ENCODE data around the gene MYCN. TPM values are rescaled to one million over a fixed set of nuclear protein-coding genes. Genes with fewer than 3 reads are reported as not detected.
"Not testable (repeated sequence)": the region's sequence is repeated elsewhere in the genome, so short reads cannot be mapped to it uniquely, and the experiment has no call there.

The MYCN gene
- 0.66 TPM in 1 of 2 replicates, not detected in the other for total RNA-seq (2014; rRNA removed; shearing (Covaris generic))

DNA sequence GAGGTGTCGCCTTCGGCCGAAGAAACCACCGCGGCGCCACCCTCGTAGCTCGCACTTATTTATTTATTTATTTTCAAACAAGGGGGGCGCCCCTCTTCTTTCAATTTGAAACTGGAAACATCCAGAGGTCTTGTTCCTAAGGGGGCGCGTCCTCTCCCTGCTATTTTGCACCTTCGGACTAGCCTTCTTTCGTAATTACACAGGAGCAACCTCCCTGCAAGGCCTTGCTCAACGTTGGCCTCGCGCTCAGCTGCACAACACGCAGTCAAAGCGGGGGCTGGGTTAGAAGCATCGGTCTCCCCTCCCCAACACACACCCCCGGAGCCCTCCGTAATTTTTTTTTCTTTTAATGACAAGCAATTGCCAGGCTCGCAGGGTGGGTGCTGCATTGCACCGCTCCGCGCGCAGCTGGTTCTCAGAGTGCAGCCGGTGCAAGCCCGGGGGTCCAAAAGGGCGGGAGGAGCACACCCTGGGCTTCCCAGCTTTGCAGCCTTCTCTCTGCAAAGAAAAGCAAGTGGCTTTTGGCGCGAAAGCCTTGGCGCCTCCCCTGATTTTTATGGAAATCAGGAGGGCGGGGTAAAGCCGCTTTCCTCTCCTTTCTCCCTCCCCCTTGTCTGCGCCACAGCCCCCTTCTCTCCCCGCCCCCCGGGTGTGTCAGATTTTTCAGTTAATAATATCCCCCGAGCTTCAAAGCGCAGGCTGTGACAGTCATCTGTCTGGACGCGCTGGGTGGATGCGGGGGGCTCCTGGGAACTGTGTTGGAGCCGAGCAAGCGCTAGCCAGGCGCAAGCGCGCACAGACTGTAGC, at the start of gene MYCN:
Gene MYCN (plus strand): TSS at position 697 of the 807 bp plus-strand sequence. CDS start 1,515 bp downstream, outside the sequence.
- DNase-seq (ENCODE audit: low spot score), result no peak

DNA sequence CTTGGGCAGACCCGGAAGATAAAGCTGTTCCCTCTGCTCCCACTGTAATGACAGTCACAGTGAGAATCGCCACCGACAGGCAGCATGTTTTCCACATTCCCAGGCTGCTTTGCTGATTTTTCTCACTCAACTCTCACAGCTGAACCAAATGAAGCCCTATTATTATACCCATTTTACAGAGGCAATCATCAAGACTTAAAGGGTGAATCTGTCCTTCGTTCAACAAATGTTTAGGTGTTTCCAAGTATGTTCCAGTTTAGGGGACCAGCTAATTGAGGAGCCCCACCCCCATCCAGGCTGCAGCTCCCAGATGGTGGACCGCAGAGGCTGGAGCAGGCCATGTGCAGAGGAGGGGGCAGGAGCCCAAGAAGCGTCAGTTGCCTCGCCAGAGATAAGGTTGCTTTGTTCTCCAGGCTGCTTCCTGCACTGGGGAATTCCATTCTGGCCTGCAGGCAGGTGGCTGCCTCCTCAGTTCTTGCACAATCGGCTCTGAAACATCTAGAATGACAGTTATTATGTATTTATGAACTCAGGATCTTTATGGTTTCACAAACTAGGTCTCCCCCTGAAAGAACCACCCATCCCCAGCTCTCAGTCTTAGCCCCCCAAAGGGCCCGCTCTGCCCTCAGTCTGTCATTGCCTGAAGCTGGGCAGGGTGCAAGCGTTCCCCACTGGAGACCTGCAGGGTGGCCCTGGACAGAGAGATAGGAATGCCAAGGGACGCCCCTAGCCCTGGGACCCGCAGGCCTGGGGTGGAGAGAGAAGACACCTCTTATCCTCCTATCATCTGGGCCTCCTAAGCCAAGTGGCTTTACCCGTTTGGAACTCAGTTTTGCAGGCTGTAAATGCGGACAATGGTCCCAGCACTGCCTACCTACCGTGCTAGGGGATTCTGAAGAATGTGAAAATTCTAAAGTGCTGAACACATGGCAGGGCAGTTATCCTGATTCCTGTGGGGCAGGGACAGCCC, 49.1 kb upstream of the MYCN start:
- DNase-seq (ENCODE audit: low spot score), result no peak

DNA sequence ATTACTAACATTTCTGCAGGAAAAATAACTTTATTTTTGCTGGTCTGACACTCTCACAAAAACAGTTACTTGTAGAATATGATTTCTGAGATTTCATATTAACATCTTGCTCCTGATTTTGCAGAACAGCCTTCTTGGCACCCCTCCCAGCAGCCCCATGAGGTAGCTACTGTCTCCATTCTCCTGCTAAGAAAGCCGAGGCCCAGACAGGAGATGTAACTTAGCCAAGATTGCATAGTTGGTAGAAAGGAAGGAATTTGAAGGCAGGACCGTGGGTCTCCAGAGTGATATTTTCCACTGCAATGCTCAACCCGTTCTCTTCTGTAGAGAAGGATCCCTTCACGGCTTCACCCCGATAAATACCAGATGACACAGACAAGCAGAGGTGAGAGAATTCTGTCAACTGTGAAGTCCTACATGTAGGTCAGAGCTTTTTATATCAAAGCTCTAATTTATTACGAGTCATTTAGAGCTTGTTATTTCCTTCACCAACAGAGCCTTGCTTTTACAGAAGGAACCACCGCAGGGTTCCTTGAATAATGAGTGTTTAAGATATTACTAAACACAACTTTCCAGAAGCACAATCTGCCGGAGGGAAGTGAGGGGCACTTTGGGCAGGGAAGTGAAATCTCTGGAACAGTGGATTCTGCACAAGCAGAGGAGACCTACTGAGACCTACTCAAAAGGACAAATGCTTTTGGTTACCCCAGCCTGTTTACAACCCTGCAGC, 48.0 kb upstream of the MYCN start:
- DNase-seq (ENCODE audit: low spot score), result no peak

DNA sequence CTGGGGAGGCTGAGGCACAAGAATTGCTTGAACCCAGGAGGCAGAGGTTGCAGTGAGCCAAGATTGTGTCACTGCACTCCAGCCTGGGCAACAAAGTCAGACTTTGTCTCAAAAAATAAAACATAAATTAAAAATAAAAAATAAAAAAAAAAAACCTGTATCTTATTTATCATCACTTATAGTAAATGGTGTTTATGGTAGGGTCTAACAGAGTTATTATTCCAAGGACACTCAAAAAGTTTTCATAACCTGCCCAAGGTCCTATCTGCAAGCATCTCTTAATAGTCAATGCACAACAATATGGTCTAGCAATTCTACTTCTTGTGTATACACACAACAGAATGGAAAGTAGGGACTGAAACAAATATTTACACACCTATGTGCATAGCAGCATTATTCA, 47.3 kb upstream of the MYCN start:
- DNase-seq (ENCODE audit: low spot score), result no peak

DNA sequence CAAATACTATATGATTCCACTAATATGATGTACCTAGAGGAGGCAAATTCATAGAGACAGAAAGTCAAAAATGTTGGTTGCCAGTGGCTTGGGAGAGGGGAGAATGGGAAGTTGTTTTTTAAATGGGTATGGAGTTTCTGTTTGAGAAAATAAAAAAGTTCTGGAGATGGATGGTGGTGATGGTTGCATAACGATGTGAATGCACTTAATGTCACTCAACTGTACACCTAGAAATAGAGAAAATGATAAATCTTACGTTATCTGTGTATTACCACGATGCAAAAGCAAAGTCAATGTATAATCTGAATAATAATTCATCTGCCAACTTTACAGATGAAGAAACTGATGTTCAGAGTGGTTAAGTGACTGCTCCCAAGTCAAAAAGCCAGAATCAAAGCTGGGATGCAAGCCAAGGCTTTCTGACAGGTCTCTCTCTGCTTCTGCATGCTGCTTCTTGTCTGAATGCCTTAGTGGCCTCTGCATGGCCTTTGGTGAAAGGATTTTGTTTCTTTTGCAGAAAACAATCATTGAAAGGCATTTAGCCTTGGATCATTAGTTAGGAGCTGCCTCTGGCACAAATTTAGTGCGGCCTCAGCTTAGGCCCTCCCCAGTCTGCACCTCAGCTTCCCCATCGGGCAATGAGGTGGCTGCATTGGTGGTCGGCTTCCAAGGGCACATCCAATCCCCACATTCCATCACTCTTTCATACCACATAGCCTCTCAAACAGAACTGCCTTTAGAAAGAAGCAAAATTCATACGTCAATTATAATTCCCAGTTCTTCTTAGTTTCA, 46.5 kb upstream of the MYCN start:
- DNase-seq (ENCODE audit: low spot score), result no peak

DNA sequence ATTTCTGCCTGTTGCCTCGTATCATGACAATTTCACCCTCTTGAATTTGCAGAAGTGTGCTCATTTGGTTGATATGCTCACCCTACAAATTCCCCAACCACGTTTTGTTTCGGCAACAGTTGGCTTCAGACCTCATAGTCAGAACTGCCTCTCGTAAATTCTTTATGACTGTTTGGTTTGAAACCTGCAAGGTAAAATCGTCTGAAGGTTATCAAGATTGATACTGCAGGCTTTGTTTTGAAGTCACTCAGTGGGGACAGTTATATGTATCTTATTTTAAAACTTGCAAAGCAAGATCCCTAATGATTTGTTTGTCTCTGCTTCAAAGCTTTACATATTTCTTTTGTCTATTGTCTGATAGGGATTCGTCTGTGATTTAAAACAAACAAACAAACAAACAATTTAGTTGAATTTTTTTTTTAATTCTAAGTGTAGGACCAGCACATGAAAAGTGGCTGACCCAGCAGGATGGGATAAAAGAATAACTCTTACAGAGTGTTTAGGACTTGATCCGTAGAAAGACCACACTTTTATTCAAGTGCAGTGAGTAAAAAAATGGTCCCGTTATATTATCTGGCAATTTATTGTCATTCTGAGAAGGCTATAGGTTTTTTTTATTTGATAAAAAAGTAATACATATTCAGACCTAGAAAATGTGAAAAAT, 45.7 kb upstream of the MYCN start:
- DNase-seq (ENCODE audit: low spot score), result no peak

DNA sequence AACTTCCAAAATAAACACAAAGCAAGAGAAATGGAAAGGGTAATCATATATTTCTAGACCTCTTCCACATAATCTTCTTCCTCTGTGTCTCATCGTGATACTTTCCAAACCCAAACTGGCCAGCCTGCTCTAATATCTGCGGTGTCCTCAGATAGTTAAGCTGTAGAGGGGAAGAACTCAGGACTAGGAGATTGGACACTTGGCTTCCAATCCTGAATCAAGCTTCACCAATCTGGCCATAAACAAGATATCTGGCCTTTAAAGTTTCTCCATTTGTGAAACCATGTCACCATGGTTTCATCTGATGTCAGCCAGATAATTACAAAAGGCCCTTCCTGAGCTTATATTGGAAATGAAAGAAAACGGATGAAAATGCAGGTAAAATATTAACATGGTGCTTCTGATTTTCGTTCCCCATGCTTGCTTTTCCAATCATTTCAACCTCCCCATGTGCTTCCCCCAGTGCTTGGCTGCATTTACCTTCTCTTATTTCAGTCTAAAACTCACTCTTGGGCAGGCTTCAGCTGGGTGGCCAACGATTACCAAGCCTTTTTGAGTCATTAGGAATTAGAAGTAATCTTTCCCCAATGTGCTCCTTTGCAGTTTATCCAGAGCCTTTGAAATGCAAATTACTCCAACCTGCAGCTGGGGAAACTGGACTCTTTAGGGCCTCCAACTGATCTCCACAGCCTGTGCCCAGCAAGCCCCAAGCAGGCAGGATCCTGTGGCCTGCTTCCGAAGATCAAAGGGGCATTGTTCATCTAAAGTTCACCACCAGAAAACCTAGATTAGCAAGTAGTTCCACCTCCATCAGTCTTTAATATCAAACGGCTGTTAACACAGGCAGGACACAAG, 44.5 kb upstream of the MYCN start:
- no peak for DNase-seq (ENCODE audit: low spot score)

DNA sequence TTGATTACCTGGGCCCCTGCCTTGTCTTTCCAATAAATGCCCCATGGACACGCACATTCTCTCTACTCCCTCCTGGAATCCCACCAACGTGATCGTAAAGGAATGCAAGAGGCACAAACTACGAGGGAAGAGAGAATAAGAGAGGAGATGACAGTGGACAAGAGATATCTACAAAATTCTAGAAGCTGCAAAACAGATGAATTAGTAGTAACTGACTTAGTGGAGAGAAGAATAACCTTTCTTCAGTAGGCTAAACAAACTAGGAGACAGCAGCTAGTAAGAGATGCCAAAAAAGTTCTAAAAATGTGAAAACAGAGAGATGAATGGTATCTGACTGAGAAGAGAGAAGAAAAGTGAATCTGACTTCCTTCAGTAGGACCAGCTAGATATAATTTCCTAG, 43.5 kb upstream of the MYCN start:
- DNase-seq (ENCODE audit: low spot score), result no peak

DNA sequence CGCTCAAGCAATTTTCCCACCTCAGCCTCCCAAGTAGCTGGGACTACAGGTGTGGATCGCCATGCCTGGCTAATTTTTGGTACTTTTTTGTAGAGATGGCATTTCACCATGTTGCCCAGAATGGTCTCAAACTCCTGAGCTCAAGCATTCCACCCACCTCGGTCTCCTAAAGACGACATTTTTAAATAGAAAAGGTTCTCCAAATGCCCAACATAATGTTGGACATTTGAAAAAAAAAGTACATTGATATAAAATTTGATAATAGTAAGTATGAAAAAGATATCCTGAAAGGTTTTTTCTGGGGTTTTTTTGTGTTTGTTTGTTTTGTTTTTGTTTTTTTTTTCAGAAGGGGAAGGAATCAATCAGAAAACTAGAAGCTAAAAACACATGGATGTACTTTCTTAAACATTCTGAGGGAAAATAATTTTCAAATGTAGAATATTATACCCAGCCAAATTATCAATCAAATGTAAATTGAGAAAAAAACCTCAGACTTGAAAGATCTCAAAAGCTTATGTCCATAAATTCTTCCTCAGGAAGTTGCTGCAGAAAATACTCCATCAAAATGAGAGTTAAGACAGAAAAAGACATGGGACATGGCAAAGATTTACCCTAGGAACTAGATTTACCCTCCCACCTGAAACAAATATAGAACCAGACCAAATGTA, 42.8 kb upstream of the MYCN start:
- no peak for DNase-seq (ENCODE audit: low spot score)

DNA sequence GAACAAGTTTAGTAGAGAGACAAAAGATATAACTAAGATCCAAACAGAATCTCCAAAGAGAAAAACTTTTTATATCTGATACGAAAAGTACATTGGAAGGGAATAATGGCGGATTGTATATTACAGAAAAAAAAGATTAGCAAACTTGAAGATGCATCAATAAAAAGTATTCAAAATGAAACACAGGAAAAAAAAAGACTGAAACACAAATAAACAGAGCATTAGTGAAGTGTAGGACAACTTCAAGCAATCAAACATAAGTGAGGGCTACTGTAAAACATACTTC, 41.1 kb upstream of the MYCN start:
- no peak for DNase-seq (ENCODE audit: low spot score)

DNA sequence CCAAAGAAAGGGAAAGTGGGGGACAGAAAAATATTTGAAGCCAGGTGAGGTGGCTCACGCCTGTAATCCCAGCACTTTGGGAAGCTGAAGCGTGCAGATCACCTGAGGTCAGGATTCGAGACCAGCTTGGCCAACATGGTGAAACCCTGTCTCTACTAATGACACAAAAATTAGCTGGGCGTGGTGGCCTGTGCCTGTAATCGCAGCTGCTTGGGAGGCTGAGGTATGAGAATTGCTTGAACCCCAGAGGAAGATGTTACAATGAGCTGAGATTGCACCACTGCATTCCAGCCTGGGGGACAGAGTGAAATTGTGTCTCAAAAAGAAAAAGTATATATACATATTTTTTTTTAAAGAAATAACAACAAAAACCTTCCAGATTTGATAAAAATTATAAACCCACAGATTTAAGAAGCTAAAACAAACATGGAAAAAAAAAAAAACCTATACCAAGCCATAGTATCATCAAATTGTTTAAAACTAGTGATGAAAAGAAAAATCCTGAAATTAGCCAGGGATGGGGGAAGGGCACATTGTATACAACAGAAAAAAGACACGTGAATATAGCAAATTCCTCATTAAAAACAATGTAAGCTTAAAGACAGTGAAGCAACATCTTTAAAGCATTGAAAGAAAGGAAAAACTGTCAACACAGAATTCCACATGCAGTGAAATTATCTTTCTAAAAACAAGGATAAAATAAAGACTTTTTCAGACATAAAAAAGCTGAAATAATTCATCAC, 40.4 kb upstream of the MYCN start:
- no peak for DNase-seq (ENCODE audit: low spot score)

DNA sequence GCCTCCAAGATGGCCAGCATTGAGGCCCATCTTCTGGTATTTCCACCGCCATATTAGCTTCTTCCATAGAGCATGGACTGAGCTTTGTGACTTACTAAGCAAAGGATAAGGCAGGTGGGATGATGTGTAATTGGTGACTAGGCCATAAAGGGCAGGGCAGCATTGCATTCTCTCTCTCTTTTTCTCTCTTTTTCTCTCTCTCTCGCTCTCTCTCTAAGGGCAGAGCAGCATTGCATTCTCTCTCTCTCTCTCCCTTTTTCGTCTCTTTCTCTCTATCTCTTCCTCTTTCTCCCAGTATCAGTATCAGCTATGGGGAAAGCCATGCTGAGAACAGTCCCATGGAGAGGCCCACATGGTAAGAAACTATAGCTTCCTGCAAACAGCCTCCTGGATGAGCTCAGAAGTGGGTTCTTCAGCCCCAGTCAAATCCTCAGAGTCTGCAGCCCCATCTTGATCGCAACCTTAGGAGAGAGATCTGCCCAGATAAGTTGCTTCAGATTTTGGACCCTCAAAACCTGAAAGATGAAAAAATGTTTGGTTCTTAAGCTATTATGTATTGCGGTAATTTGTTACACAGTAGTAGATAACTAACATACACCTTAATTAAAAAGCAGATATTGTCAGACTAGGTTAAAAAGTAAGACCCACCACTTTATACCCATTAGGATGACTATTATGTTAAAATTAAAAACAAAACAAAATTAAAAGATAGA, 39.1 kb upstream of the MYCN start:
- no peak for DNase-seq (ENCODE audit: low spot score)

DNA sequence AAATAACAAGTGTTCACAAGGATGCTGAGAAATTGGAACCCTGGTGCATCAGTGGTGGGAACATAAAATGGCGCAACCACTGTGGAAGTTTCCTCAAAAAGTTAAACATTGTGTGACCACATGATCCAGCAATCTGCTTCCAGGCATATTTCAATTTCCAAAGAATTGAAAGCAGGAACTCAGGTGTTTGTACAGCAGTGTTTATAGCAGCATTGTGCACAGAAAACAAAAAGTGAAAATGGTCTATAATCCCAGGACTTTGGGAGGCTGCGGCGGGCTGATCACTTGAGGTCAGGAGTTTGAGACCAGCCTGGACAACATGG, 38.6 kb upstream of the MYCN start:
- DNase-seq (ENCODE audit: low spot score), result no peak

DNA sequence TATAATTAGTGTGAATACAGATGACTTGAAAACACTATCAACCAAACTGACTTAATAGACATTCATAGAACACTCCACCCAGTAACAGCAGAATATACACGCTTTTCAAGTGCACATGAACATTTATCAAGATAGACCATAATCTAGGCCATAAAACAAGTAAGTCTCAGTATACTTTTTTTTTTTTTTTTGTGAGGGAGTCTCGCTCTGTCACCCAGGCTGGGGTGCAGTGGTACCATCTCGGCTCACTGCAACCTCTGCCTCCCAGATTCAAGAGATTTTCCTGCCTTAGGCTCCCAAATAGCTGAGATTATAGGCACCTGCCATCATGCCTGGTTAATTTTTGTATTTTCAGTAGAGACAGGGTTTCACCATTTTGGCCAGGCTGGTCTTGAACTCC, 36.4 kb upstream of the MYCN start:
- DNase-seq (ENCODE audit: low spot score), result not testable (repeated sequence)

DNA sequence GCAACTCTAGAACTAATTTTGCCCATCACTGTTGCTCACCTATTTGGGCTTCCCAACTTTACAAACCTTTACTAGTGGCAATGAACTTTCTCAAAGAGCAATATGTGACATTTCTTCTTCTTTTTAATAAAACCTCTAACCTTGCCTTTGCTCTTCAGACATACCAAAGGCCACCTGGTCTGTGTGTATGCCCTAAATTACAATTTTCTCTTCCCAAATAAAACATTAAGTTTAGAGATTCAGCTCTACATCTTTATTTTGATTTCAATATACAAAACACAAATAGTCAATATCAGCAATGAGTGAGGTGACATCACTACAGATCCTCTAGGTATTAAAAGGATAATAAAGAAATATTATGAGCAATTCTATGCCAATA, 35.1 kb upstream of the MYCN start:
- no peak for DNase-seq (ENCODE audit: low spot score)

DNA sequence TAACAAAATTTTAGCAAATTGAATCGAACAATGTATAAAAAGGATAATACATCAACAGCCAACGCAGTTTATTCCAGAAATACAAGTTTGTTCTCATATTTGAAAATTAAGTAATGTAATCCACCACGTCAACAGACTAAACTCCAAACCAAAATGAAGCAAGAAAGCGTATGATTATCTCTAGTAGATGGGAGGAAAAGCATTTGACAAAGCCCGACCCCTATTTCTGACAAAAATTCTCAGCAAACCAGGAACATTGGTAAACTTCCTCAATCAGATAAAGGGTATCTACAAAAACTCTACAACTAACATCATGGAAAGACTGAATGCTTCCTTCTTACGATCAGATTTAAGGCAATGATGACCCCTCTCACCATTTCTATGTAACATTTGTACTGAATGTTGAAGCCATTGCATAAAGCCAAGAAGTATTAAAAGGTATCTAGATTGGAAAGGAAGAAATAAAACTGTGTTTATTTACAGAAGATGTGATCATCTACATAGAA, 34.3 kb upstream of the MYCN start:
- DNase-seq (ENCODE audit: low spot score), result no peak

DNA sequence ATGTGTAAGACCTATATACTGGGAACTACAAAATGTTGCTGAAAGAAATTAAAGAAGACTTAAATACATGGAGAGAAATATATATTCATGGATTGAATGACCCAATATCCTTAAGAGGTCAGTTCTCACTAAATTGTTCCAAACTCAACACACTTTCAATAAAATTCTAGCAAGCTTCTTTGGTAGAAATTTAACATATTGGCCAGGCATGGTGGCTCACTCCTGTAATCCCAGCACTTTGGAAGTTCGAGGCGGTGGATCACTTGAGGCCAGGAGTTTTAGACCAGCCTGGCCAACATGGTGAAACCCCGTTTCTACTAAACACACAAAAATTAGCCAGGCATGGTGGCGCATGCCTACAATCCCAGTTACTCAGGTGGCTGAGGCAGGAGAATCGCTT, 33.6 kb upstream of the MYCN start:
- no peak for DNase-seq (ENCODE audit: low spot score)

Data from H4 (cell line).